Astrocyte (in vitro differentiated cells and primary cell): Measurements from ENCODE around the gene CENPA.

Experiments used
- CTCF ChIP-seq: IDR thresholded peaks from 2 replicates; pipeline ENCODE4 v1.5.1; 2011; ENCODE audit warnings: low read depth, mild to moderate bottlenecking, inconsistent platforms, low read length, moderate library complexity; ENCODE audit not compliant: insufficient read depth
- EZH2 ChIP-seq: IDR thresholded peaks from 2 replicates; pipeline ENCODE4 v1.6.1; 2012; ENCODE audit warnings: mild to moderate bottlenecking, low read length, inconsistent platforms; ENCODE audit not compliant: insufficient read depth

GRCh38 chr2:26784570-26785234 lies 1.2 kb upstream of the CENPA start:
- TF ChIP-seq CTCF (no peak), EZH2 (no peak)
